ENCODE results near the gene RITA1.
"Not testable (repeated sequence)": the region's sequence is repeated elsewhere in the genome, so short reads cannot be mapped to it uniquely, and the experiment has no call there.

RITA1 gene

DNA sequence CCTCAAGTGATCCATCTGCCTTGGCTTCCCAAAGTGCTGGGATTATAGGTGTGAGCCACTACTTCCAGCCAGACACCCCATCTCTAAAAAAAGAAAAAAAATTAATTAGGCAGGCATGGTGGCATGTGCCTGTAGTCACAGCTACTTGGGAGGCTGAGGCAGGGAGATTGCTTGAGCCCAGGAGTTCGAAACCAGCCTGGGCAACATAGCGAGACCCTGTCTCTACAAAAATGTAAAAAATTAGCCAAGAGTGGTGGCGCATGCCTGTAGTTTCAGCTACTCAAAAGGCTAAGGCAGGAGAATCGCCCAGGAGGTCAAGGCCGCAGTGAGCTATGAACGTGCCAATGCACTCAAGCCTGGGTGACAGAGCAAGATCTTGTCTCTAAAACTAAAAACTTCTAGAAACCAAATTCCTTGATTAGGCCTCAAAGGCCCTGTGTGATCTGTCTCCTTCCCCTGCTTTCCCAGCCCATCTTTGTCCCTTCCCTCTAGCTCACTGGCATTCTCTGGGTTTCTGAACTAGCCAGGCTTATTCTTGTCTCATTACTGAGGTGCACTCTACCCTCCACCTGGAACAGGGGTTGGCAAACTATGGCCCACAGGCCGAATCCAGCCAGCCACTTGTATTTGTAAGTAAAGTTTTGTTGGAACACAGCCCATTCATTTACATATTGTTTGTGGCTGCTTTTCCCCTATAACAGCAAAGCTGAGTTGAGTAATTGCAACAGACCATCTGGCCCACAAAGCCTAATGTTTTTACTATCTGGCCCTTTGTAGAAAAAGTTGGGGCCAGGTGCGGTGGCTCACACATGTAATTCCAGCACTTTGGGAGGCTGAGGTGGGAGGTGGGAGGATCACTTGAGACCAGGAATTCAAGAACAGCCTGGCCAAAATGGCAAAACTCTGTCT lies 18.6 kb downstream of the RITA1 start:
- DNase-seq (ENCODE audit: low spot score): no peak

DNA sequence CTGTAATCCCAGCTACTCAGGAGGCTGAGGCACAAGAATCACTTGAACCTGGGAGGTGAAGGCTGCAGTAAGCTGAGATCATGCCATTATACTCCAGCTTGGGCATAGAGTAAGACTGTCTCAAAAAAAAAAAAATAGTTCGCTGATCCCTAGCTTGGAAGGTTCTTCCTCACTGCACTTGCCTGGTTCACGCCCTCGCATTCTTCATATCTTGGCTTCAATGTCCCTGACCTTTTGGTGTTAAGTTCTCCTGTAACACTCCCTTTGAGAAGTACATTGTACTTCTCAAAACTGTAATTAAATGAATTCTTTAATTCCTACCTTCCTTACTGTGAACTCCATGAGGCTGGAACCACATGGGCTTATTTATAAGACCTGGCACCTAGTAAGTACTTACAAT lies 19.3 kb downstream of the RITA1 start:
- no peak for DNase-seq (ENCODE audit: low spot score)

DNA sequence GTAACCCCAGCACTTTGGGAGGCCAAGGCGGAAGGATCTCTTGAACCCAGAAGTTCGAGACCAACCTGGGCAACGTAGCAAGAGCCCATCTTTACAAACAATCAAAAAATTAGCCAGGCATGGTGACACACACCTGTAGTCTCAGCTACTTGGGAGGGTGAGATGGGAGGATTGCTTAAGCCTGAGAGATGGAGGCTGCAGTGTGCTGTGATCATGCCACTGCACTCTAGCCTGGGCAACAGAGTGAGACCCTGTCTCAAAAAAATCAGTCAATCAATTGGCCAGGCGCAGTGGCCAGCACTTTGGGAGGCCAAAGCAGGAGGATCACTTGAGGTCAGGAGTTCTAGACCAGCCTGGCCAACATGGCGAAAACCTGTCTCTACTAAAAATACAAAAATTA lies 21.3 kb downstream of the RITA1 start:
- DNase-seq (ENCODE audit: low spot score): not testable (repeated sequence)

DNA sequence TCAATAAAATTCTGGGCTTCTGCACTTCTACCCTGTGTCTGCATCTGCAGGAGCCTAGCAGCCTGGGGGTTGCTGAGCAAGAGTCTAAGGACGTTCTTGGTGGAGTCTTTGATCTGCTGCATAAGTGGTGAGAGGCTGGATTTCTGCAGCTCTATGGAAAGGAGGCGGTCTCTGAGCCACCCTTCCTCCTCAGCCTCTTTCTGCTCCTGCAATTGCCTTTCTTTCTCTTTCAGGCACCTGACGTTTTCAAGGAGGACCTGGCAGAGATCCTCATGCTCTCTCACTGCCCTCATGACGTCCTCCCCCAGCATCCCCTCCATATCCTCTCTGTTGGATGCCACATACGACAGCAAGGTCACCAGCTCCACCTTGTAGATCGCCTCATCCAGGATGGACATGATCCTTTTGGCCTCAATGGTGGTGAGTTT lies 22.1 kb downstream of the RITA1 start:
- no peak for DNase-seq (ENCODE audit: low spot score)

DNA sequence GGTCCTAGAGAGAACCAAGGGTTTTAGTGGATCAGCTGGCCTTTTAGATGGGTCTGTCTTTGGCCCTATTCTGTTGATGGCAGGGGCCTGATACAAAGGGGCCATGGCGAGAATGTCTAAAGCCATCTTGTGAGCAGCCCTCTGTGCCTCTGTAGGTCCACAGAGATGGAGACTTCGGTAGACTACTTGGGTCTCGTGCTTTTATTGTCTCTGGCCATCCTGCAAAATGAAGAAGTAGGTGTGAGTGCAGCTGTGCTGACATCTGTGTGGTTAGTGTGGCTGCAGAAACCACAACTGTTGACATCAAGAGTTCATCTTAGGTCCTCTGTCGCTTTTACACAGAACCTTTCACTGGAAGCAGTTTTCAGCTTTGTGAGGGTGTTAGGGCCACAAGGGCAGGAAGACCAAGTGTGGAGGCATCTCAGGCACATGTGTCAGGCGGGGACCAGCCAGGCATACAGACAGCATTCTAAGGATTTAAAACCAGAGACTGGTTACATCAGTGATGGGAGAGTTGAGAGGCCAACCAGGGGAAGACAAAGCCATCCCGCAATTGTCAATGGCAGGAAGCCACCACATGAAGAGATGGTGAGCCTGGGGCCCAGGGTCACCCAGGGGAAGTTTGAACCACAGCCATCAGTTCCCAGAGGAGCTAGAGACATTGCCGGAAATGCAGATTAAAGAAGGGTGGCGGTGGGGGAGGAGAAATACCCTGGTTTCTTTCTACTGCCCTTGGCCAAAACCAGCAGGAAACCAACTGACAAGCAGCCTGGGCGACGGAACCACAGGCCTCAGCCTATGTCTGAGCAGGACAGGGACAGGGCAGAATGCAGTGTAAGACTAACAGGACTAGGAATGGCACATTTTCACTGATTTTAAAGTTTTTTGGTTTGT lies 22.8 kb downstream of the RITA1 start:
- DNase-seq (ENCODE audit: low spot score): no peak

DNA sequence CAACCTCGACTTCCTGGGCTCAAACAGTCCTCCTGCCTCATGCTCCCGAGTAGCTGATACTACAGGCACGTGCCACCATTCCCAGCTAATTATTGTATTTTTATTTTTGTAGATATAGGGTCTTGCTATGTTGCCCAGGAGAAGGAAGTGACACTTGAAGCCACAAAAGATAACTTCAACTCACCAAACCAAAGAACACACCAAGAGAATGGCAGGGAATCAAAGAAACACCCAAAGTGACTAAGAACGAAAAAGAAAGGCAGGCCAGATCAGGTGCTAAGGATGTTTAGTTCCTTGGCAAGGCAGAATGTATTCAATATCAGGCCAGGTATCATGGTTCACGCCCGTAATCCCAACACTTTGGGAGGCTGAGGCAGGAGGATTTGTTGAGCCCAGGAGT lies 25.6 kb downstream of the RITA1 start:
- no peak for DNase-seq (ENCODE audit: low spot score)

DNA sequence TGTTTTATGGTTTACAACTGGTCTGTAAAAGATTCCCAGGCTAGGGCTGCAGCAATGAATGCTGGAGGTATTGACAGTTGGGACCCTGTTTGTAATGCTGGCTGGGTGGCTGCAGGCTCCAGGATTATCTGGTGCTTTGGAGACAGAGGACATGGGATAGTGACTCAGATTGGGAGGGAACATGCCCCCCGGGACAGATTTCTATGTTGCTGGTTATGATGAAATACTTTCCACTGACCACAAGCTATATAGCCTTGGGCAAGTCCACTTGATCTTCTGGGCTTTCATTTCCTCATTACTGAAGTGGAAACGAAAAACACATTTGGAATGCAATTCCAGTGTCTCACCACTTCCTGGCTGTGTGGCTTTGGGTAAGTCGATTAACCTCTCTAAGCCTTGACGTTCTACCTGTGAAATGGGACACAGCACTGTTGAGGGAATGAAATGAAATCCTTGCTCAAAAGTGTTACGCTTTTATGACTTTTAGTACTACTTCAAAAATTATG lies 29.4 kb downstream of the RITA1 start:
- no peak for DNase-seq (ENCODE audit: low spot score)

DNA sequence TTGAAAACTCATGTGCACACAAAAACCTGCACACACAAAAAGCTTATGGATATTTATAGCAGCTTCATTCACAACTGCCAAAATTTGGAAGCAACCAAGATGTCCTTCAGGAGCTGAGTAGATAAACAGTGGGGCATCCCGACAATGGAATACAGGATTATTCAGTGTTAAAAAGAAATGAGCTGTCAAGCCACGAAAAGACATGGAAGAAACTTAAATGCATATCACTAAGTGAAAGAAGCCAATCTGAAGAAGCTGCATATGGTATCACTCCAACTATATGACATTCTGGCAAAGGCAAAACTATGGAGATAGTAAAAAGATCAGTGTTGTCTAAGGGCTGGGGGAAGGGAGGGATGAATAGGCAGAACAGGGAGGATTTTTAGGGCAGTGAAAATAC lies 30.5 kb downstream of the RITA1 start:
- DNase-seq (ENCODE audit: low spot score): no peak

DNA sequence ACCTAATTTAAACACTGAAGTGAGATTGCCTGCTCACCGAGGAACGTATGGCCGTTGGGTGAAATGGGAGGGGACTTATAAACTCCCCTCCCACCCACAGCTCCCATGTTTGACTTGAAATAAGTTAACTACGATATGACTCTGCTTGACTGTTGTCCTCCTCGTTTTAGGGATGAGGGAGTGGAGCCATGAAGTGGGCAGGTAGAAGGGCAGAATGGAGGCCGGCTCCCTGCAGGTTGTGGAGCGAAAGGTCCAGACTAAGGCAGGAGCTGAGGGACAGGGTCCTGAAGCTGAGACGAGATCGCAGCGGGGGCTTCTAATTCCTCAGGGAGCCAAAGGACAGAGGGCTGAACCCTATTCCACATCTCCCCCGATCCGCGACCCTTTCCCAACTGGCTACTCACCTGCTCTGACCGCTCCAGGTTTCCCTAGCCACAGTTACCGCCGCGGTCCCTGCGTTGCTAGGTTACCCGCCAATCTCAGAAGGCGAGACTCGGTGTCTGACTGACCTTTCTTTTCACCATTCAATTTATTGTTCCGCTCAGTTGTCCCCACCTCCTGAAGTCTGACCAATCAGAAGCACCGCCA lies 35.2 kb downstream of the RITA1 start:
- no peak for DNase-seq (ENCODE audit: low spot score)

DNA sequence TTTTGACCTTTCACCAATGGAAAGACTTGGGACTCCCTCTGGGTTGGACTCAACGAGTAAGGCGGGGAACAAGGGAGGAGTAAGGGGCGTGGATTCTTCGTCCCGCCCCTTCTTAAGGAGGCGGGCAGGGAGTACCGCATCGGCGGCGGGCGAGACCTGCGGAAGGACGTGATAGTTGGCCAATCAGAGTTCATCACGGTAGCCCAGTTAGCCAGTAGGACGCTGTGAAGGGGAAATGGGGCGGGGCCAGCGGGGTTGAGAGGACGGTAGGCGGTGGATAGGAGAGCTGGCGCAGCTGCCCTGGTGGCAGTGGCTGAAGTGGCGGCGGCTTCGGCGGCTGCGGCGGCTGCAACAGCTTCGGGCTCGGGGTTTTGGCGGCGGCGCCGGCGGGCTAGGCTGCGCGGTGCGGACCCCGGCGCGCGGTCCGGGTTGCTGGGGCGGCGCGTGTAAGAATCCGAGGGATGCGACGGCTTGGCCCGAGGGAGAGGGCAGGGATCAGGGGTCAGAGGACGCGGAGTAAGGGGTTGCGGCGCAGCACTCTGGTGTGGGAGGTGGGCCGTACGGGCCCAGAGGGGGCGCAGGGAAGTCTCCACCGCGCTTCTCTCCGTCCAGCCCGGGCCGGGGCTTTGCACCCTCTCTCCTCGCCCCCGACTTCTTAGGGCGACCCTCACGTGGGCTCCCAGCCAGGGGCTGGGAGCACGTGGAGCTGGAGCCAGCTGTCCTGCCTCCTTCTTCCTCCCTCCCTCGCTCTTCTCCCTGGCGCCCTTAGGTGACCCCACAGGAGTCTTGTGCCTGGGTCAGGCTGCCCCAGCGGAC lies 35.9 kb downstream of the RITA1 start, which contains the start of gene TPCN1:
TPCN1 (plus strand) TSS at position 284 of the 816 bp plus-strand sequence. CDS start 5,389 bp downstream, outside the sequence.
- peak; percentile 94 for DNase-seq (ENCODE audit: low spot score)

DNA sequence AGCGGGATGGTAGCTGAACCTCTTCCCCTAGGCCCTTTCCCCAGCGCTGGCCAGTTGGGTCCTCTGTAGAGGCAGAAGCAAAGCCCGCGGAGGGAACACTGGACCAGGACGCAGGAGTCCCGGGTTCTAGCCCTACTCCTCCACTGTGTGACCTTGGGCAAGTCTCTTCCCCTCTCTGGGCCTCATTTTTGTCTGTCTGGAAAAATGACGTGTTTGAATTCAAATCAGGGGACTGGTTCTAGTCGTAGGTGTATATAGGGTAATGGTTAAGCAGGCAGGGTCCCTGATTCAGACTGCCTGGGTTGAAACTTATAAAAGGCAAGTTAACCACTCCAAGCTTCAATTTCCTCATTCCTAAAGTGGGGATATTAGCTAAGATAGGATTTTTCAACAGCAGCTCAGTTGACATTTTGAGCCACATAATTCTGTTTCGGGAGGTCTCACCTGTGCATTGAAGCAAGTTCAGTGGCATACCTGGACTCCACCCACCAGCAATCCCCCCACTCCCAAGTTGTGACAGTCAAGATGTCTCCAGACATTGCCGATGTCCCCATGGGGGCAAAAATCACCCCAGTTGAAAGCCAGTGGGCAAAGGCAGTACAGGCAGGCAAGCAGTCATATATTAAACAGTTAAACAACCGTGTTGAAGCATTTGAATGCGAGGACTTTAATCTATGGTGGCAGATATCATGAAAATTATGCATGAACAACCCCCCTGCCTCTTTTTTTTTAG lies 36.6 kb downstream of the RITA1 start:
- DNase-seq (ENCODE audit: low spot score): no peak

DNA sequence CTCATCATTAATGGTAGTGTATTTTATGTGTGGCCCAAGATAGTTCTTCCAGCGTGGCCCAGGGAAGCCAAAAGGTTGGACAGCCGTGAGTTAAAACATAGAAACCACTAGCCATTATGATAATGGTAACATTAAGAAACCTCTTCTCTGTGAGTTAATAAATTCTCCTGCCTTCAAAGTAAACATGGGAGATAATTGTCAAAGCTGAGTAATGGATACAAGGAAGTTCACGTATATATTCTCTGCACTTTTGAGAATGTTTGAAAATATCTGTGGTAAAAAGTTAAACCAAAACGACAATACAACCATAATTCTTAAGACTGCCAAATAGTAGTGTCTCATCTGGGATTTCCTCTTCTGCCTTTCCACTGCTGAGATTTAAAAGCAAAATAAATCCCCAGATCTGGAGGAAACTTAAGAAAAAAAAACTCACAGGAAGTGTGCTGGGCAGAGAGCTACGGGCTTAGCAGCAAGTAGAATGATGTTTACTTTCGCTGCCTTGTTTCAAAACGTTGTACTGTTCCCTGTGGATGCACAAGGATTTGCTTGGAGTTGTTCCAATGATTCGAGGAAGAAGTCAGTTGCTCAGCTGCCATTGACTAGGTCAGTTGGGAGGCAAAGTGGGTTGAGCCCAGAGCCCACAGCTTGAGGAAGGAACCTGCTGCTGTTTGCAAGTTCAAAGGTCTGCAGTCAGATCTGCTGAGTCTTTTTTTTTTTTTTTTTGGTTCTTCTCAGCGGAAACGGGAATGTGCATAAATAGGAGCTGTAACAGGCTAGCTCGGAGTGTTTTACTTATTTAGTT lies 37.4 kb downstream of the RITA1 start:
- no peak for DNase-seq (ENCODE audit: low spot score)

DNA sequence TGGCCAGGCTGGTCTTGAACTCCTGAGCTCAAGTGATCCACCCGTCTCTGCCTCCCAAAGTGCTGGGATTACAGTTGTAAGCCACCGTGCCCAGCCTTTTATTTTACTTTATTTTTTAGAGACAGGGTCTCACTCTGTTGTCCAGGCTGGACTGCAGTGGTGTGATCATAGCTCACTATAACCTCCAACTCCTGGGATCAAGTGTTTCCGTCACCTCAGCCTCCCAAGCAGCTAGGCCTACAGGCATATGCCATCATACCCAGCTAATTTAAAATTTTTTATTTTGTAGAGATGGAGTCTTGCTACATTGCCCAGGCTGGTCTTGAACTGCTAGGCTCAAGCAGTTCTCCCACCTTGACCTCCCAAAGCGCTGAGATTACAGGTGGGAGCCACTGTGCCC lies 39.4 kb downstream of the RITA1 start:
- DNase-seq (ENCODE audit: low spot score): no peak

DNA sequence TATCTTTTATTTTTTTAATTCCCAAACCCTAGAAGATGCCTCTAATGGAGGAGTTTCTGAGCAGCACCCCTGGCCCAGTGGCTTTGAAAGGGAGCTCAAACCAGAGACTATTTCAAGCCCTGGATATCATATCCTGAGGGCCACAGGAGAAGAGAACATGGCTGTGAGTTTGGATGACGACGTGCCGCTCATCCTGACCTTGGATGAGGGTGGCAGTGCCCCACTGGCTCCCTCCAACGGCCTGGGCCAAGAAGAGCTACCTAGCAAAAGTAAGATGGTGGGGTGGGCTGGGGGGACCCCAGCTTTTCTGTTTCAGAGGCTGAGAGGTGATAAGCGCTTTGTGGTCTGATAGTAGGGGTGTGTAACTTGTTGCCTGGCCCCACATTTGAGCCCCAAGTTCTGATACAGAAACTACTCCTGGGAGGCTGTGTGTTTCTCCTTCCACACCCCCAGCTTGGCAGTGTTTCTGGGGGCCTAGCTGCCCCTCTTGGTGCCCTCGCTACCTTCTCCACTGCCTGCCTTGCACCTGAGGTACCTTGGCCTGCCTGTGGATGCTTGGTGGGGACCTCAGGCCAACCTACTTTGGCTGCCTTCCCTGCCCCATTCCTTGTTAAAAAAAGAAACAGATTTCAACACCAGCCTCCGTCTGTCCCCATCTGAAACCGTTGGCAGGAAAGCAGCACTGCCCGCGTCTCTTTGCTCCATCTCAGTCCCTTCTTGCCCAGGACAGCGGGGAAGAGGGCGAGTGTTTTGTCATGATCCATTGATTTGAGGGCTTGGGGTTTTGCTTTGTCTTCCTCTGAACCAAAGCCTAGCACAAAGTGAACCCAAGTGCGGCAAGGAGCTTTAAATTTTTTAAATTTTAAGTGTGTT lies 41.4 kb downstream of the RITA1 start:
- DNase-seq (ENCODE audit: low spot score): no peak

DNA sequence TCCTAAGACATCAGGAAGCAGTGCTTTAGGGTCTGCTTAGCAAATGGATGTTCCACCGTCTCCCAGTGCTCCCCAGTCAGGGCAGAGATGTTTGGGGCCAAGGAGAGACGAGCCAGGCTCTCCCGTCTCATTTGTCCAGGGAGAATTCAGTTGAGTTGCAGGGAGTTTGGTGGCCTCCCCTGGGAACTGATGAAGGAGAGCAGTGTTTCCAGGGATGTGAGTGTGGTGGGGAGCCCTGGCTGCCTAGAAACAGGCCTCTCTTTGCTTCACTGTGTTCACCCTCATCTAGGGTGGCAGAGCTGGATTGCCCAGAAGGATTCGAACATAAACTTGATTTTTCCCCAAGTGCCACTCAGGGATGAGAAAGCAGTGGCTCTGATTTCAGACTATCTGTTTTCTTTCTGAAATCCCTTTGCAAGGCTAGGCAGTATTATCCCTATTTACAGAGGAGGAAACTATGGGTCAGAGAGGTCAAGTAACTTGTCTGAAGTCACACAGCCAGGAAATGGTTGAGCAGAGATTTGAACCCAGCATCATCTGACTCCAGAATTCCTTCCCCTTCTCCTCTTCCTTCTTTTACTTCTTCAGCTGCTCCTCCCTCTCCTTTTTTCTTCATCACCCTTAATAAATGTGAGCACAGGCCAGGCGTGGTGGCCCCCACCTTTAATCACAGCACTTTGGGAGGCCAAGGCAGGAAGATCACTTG lies 42.3 kb downstream of the RITA1 start:
- no peak for DNase-seq (ENCODE audit: low spot score)

DNA sequence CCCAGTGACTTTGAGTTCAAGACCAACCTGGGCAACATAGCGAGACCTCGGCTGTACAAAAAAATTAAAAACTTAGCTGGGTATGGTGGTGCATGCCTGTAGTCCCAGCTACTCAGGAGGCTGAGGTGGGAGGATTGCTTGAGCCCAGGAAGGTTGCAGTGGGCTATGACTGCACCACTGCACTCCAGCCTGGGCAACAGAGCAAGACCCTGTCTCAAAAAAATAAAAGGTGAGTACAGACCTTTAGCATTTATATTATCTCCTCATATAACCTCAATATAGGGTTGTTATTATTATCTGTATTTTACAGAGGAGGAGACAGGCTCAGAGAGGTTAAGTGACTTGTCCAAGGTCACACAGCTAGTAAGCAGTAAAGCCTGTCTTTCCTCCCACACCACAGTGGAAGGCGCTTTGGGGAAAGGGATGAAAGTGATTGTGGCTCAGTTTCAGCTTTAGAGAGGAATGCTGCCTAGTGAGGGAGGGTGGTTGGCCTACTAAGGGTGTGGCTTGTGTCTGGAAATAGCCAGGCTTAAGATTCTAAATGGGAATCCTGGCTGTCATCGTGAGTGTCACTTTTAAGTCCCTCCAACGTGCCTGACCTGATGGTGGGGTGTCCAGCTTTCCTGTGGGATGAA lies 43.0 kb downstream of the RITA1 start:
- DNase-seq (ENCODE audit: low spot score): no peak
